Measurements from ENCODE around the gene CC2D1B. TPM values are rescaled to one million over a fixed set of nuclear protein-coding genes. Genes with fewer than 3 reads are reported as not detected.

Gene CC2D1B
- total and polyA plus RNA-seq, 2 experiments from 2014 or later = 5.7 to 13.1 TPM

DNA sequence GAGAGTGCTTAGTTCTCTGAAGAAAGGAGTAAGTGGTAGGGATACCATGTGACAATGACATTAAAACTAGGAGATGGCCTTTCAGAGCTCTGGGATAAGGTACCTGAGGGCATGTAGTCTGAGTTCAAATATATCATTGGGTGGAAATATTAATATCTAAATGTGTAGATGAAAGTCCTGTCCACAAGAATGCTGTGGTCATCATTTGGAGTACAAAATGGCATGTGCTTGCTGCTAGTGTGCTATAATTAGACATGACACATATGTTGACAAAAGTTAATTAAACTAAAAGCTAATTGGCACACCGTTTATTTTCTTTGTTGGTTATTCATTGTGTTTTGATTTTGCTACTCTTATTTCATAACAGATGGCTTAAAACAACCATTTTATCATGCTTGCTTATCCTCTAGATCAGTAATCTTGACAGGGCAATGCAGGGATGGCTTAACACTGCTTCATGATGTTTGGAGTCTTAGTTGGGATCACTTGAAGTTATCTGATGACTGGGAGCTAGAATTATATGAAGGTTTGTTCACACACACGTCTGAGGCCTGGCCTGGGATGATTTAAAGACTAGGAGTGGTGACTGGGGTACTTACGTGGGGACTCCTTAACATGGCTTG is 31.0 kb downstream of the CC2D1B start:
- H3K4me2 ChIP-seq = no peak overlapping the region
- Mint-ChIP-seq H3K36me3 (ENCODE audit: low read depth) (peaks cover 8% of the 10 kb centered on the region; the same call in 2 of the 3 replicates), H3K27ac (no peak overlapping the region), H3K27me3 (ENCODE audit: insufficient read depth, low read depth, poor library complexity) (peaks cover 4% of the 10 kb centered on the region), H3K9me3 (no peaks in the 10 kb centered on the region), H3K4me3 (no peak overlapping the region), H3K4me1 (peaks cover 3% of the 10 kb centered on the region; the same call in 2 of the 3 replicates)
- no peaks in the 10 kb centered on the region for H3K27me3 ChIP-seq (ENCODE audit: insufficient read depth)
- no peak for DNase-seq (ENCODE audit: low spot score)
- no peak overlapping the region for H3K27ac ChIP-seq (ENCODE audit: low read depth)
- H2AFZ ChIP-seq = no peak overlapping the region
- 0 out of 2 replicates have a peak, but pooled peaks cover 3% of the 10 kb centered on the region for H3K36me3 ChIP-seq (ENCODE audit: insufficient read depth)
- ATAC-seq = no peak
- H3K4me3 ChIP-seq = no peak overlapping the region
- H3K9me2 ChIP-seq (ENCODE audit: insufficient read depth) = no peaks in the 10 kb centered on the region
- H4K20me1 ChIP-seq (replicated peaks; ENCODE audit: insufficient read depth) = no peaks in the 10 kb centered on the region
- no peaks in the 10 kb centered on the region for H3K4me1 ChIP-seq (ENCODE audit: insufficient read depth)
- TF ChIP-seq ZNF331 (CRISPR knock-in tag; IDR thresholded peaks at IDR 0.05; ENCODE audit: low read depth) = no peak
- TF ChIP-seq, protein P1, sequence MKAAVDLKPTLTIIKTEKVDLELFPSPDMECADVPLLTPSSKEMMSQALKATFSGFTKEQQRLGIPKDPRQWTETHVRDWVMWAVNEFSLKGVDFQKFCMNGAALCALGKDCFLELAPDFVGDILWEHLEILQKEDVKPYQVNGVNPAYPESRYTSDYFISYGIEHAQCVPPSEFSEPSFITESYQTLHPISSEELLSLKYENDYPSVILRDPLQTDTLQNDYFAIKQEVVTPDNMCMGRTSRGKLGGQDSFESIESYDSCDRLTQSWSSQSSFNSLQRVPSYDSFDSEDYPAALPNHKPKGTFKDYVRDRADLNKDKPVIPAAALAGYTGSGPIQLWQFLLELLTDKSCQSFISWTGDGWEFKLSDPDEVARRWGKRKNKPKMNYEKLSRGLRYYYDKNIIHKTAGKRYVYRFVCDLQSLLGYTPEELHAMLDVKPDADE (IDR thresholded peaks at IDR 0.05) = no peak
- TF ChIP-seq POLR2AphosphoS5 (IDR thresholded peaks at IDR 0.05; ENCODE audit: low read depth) = no peak
- TF ChIP-seq, protein P2, sequence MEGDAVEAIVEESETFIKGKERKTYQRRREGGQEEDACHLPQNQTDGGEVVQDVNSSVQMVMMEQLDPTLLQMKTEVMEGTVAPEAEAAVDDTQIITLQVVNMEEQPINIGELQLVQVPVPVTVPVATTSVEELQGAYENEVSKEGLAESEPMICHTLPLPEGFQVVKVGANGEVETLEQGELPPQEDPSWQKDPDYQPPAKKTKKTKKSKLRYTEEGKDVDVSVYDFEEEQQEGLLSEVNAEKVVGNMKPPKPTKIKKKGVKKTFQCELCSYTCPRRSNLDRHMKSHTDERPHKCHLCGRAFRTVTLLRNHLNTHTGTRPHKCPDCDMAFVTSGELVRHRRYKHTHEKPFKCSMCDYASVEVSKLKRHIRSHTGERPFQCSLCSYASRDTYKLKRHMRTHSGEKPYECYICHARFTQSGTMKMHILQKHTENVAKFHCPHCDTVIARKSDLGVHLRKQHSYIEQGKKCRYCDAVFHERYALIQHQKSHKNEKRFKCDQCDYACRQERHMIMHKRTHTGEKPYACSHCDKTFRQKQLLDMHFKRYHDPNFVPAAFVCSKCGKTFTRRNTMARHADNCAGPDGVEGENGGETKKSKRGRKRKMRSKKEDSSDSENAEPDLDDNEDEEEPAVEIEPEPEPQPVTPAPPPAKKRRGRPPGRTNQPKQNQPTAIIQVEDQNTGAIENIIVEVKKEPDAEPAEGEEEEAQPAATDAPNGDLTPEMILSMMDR (conservative IDR thresholded peaks at IDR 0.05; ENCODE audit: low read depth in 2 of 2) = no peak
- TF ChIP-seq EZH2 (IDR thresholded peaks at IDR 0.05; ENCODE audit: low read depth, unreplicated experiment) = no peak
- no peak for TF ChIP-seq JUNB (IDR thresholded peaks at IDR 0.05; ENCODE audit: unreplicated experiment)
- no peaks in the 10 kb centered on the region for H3F3A ChIP-seq (replicated peaks; ENCODE audit: low read depth)
- no peaks in the 10 kb centered on the region for H3K79me2 ChIP-seq (replicated peaks; ENCODE audit: insufficient read depth)

DNA sequence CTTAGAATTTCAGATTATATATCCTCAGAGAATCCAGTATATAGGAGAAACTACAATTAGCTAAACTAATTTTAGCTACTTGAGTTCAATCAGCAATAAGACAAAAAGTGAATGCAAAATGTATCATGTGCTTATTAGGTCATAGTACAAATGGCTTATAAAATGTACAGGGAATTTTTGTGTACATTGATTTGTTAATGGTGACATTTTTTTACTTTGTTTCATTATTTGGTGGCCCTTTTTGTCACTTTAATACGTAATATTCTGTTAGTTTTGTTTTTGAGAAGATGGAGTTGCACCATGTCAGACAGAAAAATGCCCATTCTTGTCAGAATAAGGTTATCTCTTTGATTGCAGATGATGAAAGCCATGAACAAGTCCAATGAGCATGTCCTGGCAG is 33.6 kb downstream of the CC2D1B start:
- H3K36me3 Mint-ChIP-seq (ENCODE audit: low read depth) = peaks cover 5% of the 10 kb centered on the region; the same call in 1 of the 3 replicates
- peaks cover 8% of the 10 kb centered on the region for H3K4me1 Mint-ChIP-seq
- Histone ChIP-seq H2AFZ (no peak overlapping the region), H3K4me2 (no peak overlapping the region), H3K4me1 (ENCODE audit: insufficient read depth) (no peaks in the 10 kb centered on the region), H3K27me3 (ENCODE audit: insufficient read depth) (no peaks in the 10 kb centered on the region), H3K79me2 (replicated peaks; ENCODE audit: insufficient read depth) (no peaks in the 10 kb centered on the region), H3K9me2 (ENCODE audit: insufficient read depth) (no peaks in the 10 kb centered on the region), H3K4me3 (no peak overlapping the region), H4K20me1 (replicated peaks; ENCODE audit: insufficient read depth) (no peaks in the 10 kb centered on the region), H3F3A (replicated peaks; ENCODE audit: low read depth) (no peaks in the 10 kb centered on the region), H3K27ac (ENCODE audit: low read depth) (no peak overlapping the region), H3K36me3 (ENCODE audit: insufficient read depth) (0 out of 2 replicates have a peak, but pooled peaks cover 3% of the 10 kb centered on the region)
- no peaks in the 10 kb centered on the region; the same call in 2 of the 3 replicates for H3K9me3 Mint-ChIP-seq
- H3K27me3 Mint-ChIP-seq (ENCODE audit: insufficient read depth, low read depth, poor library complexity) = peaks cover 4% of the 10 kb centered on the region
- DNase-seq (ENCODE audit: low spot score) (no peak), ATAC-seq (no peak)
- no peak overlapping the region for H3K27ac Mint-ChIP-seq
- H3K4me3 Mint-ChIP-seq = no peak overlapping the region
- TF ChIP-seq, protein P3, sequence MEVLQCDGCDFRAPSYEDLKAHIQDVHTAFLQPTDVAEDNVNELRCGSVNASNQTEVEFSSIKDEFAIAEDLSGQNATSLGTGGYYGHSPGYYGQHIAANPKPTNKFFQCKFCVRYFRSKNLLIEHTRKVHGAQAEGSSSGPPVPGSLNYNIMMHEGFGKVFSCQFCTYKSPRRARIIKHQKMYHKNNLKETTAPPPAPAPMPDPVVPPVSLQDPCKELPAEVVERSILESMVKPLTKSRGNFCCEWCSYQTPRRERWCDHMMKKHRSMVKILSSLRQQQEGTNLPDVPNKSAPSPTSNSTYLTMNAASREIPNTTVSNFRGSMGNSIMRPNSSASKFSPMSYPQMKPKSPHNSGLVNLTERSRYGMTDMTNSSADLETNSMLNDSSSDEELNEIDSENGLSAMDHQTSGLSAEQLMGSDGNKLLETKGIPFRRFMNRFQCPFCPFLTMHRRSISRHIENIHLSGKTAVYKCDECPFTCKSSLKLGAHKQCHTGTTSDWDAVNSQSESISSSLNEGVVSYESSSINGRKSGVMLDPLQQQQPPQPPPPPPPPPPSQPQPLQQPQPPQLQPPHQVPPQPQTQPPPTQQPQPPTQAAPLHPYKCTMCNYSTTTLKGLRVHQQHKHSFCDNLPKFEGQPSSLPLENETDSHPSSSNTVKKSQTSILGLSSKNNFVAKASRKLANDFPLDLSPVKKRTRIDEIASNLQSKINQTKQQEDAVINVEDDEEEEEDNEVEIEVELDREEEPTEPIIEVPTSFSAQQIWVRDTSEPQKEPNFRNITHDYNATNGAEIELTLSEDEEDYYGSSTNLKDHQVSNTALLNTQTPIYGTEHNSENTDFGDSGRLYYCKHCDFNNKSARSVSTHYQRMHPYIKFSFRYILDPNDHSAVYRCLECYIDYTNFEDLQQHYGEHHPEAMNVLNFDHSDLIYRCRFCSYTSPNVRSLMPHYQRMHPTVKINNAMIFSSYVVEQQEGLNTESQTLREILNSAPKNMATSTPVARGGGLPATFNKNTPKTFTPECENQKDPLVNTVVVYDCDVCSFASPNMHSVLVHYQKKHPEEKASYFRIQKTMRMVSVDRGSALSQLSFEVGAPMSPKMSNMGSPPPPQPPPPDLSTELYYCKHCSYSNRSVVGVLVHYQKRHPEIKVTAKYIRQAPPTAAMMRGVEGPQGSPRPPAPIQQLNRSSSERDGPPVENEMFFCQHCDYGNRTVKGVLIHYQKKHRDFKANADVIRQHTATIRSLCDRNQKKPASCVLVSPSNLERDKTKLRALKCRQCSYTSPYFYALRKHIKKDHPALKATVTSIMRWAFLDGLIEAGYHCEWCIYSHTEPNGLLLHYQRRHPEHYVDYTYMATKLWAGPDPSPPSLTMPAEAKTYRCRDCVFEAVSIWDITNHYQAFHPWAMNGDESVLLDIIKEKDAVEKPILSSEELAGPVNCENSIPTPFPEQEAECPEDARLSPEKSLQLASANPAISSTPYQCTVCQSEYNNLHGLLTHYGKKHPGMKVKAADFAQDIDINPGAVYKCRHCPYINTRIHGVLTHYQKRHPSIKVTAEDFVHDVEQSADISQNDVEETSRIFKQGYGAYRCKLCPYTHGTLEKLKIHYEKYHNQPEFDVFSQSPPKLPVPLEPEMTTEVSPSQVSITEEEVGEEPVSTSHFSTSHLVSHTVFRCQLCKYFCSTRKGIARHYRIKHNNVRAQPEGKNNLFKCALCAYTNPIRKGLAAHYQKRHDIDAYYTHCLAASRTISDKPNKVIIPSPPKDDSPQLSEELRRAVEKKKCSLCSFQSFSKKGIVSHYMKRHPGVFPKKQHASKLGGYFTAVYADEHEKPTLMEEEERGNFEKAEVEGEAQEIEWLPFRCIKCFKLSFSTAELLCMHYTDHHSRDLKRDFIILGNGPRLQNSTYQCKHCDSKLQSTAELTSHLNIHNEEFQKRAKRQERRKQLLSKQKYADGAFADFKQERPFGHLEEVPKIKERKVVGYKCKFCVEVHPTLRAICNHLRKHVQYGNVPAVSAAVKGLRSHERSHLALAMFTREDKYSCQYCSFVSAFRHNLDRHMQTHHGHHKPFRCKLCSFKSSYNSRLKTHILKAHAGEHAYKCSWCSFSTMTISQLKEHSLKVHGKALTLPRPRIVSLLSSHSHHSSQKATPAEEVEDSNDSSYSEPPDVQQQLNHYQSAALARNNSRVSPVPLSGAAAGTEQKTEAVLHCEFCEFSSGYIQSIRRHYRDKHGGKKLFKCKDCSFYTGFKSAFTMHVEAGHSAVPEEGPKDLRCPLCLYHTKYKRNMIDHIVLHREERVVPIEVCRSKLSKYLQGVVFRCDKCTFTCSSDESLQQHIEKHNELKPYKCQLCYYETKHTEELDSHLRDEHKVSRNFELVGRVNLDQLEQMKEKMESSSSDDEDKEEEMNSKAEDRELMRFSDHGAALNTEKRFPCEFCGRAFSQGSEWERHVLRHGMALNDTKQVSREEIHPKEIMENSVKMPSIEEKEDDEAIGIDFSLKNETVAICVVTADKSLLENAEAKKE (CRISPR knock-in tag; IDR thresholded peaks at IDR 0.05) = no peak
- no peak for TF ChIP-seq ZNF114 (CRISPR knock-in tag; IDR thresholded peaks at IDR 0.05)
- no peak for TF ChIP-seq NANOG (IDR thresholded peaks at IDR 0.05; ENCODE audit: borderline replicate concordance)
- TF ChIP-seq JUNB (IDR thresholded peaks at IDR 0.05; ENCODE audit: unreplicated experiment) = no peak
- no peak for TF ChIP-seq EZH2phosphoT487 (IDR thresholded peaks at IDR 0.05; ENCODE audit: unreplicated experiment)
- no peak for TF ChIP-seq EZH2 (IDR thresholded peaks at IDR 0.05; ENCODE audit: low read depth, unreplicated experiment)
- no peak for TF ChIP-seq POLR2AphosphoS5 (IDR thresholded peaks at IDR 0.05; ENCODE audit: low read depth)
- no peak for TF ChIP-seq STAT1 (IDR thresholded peaks at IDR 0.05; ENCODE audit: unreplicated experiment)
- no peak for TF ChIP-seq CREB1 (CRISPR knock-in tag; IDR thresholded peaks at IDR 0.05; ENCODE audit: low read depth)
